Measurements from ENCODE around the gene RNF17.

The RNF17 gene

DNA sequence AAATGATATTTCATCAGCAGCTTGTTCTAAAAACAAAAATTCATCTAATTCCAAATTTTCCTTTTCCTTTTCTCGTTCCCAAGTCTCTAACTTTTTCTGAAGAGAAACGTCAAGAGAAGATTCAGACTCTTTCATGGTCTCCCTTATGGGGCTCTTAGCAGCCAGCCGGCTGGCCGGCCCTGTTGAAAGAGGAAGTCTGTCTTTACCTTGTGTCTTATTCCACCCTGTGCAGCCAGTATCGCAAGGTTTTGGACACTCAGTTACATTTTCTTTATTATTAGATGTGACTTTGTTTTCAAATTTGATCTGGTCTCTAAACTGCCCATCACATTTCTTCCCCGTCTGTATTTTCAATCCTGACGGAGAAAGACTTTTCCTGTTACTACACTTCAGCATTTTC lies 142.3 kb downstream of the RNF17 start:
- no peak for DNase-seq

DNA sequence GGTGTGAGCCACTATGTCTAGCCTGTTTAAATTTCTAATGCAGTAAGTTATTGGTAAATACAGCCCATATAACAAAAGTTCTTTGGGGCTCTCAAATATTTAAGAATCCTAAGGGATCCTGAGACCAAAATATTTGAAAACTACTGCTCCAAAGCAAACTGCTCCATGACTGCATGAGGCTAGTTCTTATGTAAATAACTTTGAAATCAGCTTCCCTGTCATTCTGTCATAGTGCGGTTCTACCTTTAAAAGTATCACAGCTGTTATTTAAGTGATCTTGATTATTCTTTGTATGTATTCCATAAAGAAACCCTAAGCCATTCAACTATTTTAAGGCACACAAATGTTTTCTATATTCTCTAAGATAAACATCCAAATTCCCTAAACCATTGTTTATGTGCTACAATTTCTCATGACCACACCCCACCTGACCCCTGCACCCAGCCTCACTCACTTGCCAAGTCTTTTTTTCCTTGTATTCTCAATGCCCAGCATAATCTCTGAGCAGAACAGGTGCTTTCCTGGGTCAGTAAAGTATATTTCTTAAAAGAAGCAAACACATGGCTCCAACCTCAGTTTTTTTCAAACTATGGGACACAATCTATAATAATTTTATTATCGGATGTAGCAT lies 146.6 kb downstream of the RNF17 start:
- no peak for DNase-seq

DNA sequence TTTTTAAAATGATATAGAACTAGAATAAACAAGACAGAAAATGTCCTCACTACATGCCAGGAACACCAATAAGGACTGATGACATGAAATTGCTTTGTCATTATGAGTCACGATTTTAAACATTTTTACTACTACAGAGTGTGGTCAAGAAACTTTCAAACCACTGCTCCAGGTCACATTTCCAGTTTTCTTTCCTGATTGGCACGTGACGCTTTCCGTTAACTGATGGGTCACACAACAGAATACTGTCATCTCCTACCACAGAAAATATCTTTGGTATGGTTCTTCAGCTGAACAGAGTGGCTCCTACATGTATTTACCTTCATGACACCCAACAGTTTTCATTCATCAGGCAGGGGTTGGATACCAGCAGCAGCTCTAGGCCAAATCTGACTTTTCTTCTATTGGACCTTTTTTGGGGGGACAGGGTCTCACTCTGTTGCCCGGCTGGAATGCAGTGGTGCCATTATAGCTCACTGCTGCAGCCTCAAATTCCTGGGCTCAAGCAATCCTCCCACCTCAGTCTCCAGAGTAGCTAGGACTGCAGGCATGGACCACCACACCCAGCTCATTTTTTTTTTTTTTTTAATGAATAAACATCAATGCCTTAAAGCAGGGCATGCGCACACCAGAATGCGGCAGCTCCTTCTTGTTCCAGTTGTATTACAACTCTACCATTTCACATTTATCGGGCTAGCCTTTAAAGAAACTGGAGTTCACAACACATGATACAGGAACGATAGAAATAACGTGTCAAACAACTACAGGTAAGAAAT lies 147.4 kb downstream of the RNF17 start:
- no peak for DNase-seq

DNA sequence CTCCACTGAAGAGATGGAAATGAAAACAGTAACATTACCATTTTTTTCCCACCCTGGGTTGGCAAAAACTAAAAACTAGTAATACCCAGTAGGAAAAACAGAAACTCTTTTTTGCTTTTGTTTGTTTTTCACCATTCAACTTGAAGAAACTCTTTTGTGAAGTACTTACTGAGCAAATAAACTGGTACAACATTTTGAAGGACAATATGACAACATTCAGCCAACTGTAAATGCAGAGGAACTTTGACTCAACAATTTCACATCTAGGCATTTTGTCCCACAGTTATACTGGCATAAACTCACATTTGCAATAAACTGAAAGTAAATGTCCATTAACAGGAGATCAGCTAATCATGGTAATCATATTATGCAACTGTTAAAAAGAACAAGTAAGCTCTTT lies 152.5 kb downstream of the RNF17 start:
- no peak for DNase-seq

DNA sequence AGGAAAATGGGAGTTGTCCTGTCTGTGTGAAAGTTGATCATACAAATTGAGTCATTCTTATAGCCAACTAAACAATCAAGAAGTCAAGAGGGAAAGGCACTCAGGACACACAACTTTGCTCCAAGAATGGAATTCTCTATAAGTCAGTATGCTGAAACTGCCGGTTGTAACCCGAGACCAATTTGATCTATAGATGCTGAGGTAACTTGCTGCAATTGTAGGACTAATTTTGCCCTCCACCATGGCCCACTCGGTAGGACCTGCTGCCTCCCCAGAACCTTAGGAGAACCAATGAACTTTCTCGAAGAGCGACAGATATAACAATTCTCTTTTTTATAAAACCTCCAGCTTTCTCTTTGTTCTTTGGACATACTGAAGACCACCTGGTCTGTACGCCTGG lies 157.0 kb downstream of the RNF17 start:
- no peak for DNase-seq

DNA sequence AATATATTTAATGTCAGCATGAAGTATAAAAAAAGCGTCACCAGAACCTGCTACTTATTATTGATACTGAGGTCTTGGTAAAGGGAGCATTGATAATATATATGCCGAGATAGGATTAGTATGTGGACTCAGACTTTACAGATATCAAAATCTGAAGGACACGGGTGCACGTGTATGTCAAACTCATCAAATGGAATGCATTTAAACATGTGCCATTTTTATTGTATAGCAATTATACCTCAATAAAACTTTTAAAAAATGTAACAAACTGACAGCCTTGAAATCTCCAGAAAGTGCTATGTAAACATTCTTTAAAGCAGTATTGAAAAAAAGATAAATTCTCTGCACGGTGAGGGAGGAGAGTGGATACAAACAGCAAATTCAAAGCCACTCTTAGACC lies 157.9 kb downstream of the RNF17 start:
- DNase-seq = no peak

DNA sequence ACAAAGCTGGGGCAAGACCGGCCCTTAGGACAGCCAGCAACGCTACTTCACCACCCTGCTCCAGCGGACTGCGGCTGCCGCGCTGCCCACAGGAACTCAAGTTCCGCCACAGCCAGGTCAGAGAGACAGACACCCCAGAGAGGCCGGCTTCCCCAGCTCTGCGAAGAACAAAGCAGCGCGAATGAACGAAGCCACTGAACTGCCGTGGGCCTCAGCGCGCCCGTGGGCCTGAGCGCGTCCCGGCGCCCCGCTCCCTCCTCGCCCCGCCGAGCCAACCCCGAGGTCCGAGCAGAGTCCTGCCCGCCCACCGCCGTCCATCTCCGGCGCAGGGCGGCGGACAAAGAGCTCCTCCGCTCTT lies 158.4 kb downstream of the RNF17 start:
- no peak for DNase-seq

DNA sequence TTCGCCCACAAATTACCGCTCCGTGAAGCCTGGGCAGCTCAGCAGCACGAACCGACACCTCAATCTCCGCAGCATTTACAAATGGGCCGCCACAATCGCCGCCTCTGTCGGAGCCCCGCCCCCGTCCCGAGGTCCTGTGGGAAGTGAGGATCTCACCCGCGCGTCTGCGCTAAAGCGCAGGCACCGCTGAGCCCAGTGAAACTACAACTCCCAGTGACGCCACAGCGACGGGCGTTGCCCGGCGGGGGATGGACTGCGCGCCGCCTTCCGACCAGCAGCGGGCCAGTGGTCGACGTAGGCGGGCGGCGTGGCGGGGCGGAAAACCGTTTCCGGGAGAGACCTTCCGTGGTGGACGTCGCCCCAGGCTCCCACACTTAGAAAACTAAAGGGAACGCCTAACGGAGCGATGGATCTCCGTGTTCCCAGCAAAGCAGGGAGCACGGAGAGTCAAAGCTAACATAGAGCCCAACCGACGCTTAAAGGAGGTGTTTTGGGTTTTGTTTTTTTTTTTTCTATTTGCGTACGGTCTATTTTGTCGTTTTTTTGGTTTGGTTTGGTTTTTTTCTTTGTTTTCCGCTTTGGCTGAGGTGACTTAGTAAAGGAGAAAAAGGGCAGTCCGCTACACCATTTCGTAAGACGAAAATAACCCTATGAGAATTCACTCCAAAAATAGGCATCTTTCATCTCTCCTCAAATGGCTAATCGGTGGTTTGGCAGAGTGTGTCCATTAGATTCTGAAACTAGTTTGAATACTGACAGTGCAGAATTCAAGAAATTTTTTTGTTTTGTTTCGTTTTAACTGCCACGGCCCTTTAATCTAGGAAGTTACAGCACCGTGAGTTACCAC lies 159.0 kb downstream of the RNF17 start:
- DNase-seq = peak; percentile 81

DNA sequence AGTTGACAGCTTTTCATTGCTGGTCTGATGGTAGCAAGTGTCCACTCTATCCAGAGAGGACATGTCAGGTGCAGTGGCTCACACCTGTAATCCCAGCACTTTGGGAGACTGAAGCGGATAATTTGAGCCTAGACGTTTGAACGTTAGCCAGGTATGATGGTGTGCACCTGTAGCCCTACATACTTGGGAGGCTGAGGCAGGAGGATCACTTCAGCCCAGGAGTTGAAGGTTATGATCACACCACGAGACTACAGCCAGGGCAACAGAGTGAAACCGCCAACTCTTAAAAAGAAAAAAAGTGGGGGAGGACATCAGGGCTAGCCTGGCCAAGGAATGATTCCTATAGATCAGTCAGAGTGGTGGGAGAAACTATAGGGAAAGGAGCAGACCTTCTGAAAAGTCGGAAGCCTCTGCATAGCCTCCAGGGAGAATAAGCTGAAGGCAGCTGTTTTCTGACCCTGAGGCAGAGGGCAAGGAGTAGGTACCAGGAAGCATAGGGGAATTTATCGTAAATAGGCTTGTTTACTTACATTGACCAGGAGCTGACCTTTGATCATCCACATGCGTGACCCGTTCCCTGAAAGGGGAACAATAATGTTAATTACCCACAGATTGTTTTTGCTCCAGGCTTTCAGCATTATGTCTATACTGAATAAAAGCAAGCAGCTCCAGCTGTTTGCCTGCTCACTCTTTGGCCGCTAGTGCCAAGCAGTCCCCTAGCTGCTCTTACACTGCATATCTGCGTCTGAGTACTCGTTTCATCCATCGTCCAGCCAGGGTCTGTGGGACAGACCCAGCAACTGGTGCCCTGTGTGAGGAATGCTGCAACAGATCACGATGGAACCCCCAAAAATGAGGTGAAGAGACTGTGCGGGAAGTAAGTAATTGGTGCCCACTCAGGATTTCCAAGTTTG lies 161.6 kb downstream of the RNF17 start:
- no peak for DNase-seq

DNA sequence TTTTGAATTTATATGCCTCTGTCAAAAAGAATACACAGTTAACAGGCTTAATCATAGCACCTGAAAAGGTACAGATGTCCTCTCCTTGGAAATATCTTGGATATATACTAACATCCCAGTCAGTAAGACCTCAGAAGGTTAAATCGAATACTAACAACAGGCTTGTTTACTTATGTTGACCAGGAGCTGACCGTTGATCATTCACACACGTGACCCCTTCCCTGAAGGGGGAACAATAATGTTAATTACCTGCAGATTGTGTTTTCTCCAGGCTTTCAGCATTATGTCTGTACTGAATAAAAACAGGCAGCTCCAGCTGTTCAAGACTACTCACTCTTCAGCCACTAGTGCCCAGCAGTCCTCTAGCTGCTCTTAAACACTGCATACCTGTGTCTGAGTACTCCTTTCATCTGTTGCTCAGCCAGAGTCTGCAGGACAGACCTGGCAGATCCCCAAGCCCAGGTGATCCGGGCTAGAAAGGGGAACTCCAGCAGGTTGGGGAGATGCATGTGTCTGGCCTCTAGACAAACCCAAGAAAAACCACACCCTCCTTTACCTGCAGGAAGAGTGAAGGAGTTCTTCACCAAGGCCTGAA lies 163.9 kb downstream of the RNF17 start:
- DNase-seq = no peak

DNA sequence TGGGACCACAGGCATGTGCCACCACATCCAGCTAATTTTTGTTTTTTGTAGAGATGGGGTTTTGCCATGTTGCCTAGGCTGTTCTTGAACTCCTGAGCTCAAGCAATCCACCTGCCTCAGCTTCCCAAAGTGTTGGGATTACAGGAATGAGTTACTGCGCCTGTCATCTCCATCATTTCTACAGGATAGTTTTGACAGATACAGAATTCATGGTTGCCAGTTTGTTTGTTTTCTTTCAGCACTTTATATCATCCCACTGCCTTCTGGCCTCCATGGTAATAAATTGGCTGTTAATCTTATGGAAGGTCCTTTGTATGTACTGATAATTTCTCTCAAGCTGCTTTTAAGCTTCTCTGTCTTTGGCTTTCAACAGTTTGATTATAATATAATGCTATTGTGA lies 165.2 kb downstream of the RNF17 start:
- no peak for DNase-seq

All from DMS 273 treated with DMSO at 0.1 percent for 48 hours (cell line).